Uterus (tissue), 2 donors: ENCODE data around the gene RNF32.

Experiments used
- POLR2A ChIP-seq, 2 donors: fragments of 450-650 bp; IDR thresholded peaks; one replicate each; pipeline ENCODE4 v1.6.1; 2016; ENCODE audit warnings: antibody characterized with exemption in 2 of 2, mild to moderate bottlenecking in 1 of 2, moderate library complexity in 1 of 2
- TF ChIP-seq, protein P1 (sequence below), 4 experiments: fragments of 200-600 bp in 2 of 4; fragments of 450-650 bp in 2 of 4; sonication (generic) in 2 of 4; IDR thresholded peaks; one replicate each; pipeline ENCODE4 v1.5.1; 2016 to 2019; ENCODE audit warnings: antibody characterized with exemption in 4 of 4, mild to moderate bottlenecking in 2 of 4, moderate library complexity in 1 of 4

DNA sequence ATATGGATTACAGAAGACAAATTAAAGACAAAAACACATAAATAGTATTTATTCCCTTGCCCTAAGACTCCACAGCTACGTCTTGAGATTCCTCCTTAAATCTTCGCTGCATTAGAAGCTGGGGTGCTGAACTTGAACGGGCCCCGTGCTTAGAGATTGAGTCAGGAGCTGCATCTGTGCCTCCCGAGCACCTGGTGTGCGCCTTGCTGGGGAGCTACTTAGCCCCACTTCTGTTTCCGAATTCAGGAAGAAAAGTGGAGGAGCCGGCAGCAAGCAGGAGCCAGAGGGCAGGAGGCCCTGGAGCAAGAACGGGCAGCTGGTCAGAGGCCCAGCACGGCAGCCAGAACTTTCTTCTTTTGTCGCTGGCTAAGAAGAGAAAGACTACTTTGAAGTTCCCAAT is 30.4 kb upstream of the RNF32 start:
- TF ChIP-seq, protein P1, sequence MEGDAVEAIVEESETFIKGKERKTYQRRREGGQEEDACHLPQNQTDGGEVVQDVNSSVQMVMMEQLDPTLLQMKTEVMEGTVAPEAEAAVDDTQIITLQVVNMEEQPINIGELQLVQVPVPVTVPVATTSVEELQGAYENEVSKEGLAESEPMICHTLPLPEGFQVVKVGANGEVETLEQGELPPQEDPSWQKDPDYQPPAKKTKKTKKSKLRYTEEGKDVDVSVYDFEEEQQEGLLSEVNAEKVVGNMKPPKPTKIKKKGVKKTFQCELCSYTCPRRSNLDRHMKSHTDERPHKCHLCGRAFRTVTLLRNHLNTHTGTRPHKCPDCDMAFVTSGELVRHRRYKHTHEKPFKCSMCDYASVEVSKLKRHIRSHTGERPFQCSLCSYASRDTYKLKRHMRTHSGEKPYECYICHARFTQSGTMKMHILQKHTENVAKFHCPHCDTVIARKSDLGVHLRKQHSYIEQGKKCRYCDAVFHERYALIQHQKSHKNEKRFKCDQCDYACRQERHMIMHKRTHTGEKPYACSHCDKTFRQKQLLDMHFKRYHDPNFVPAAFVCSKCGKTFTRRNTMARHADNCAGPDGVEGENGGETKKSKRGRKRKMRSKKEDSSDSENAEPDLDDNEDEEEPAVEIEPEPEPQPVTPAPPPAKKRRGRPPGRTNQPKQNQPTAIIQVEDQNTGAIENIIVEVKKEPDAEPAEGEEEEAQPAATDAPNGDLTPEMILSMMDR (IDR thresholded peaks at IDR 0.05): no peak
- TF ChIP-seq POLR2A (IDR thresholded peaks at IDR 0.05): no peak
